Liver (tissue), 9 donors: ENCODE data around the gene BDH1. TPM values are rescaled to one million over a fixed set of nuclear protein-coding genes. Genes with fewer than 3 reads are reported as not detected.
"Not testable (repeated sequence)": the region's sequence is repeated elsewhere in the genome, so short reads cannot be mapped to it uniquely, and the experiment has no call there.

Source experiments
- DNase-seq: peaks from one replicate; pipeline ENCODE4 v3.0.0-alpha.2; 2017; ENCODE audit warnings: low spot score
- H3K27ac ChIP-seq, 2 donors: one replicate each; pipeline ENCODE4 v1.7.0; 2013; ENCODE audit warnings: inconsistent platforms in 2 of 2, low read length in 2 of 2, control low read depth in 1 of 2, low read depth in 1 of 2, mild to moderate bottlenecking in 1 of 2
- H3K27me3 ChIP-seq, 4 donors: one replicate each; pipeline versions ENCODE4 v1.6.1 to v1.7.0; 2013; ENCODE audit warnings: low read length in 3 of 4, inconsistent platforms in 1 of 4, mild to moderate bottlenecking in 1 of 4, moderate library complexity in 1 of 4; ENCODE audit not compliant: control insufficient read depth in 4 of 4, insufficient read depth in 4 of 4
- H3K36me3 ChIP-seq, 4 donors: one replicate each; pipeline versions ENCODE4 v1.6.1 to v1.7.0; 2013; ENCODE audit warnings: low read length in 3 of 4, mild to moderate bottlenecking in 3 of 4, low read depth in 1 of 4, moderate library complexity in 1 of 4; ENCODE audit not compliant: control insufficient read depth in 4 of 4, insufficient read depth in 3 of 4
- H3K4me1 ChIP-seq, 4 donors: one replicate each; pipeline versions ENCODE4 v1.6.1 to v1.7.0; 2013; ENCODE audit warnings: low read length in 3 of 4, mild to moderate bottlenecking in 3 of 4, moderate library complexity in 1 of 4; ENCODE audit not compliant: control insufficient read depth in 4 of 4, insufficient read depth in 4 of 4
- H3K4me3 ChIP-seq, 3 donors: one replicate each; pipeline versions ENCODE4 v1.6.1 to v1.7.0; 2013; ENCODE audit warnings: low read length in 3 of 3, control low read depth in 1 of 3, low read depth in 1 of 3, mild to moderate bottlenecking in 1 of 3
- H3K9ac ChIP-seq, 2 donors: one replicate each; pipeline ENCODE4 v1.7.0; 2013; ENCODE audit warnings: low read length in 2 of 2, mild to moderate bottlenecking in 2 of 2, moderate library complexity in 2 of 2, control low read depth in 1 of 2, low read depth in 1 of 2
- H3K9me3 ChIP-seq, 4 donors: one replicate each; pipeline versions ENCODE4 v1.6.1 to v1.7.0; 2013; ENCODE audit warnings: low read length in 3 of 4; ENCODE audit not compliant: control insufficient read depth in 4 of 4
- CTCF ChIP-seq: fragments of 150-350 bp; IDR thresholded peaks from 2 replicates; pipeline ENCODE4 v1.5.1; 2017; ENCODE audit warnings: improper control_type of control experiment, low read depth, low read length; ENCODE audit not compliant: missing input control
- EGR1 ChIP-seq, 2 donors: IDR thresholded peaks; 2 replicates each; pipeline ENCODE4 v1.6.1; 2016 to 2018; ENCODE audit warnings: antibody characterized with exemption in 2 of 2, low read depth in 2 of 2
- FOXA1 ChIP-seq: IDR thresholded peaks from 2 replicates; pipeline ENCODE4 v1.6.1; 2016; ENCODE audit warnings: antibody characterized with exemption
- FOXA2 ChIP-seq: IDR thresholded peaks from 2 replicates; pipeline ENCODE4 v1.6.1; 2016; ENCODE audit warnings: antibody characterized with exemption
- HNF4A ChIP-seq, 2 donors: conservative IDR thresholded peaks; 2 replicates each; pipeline ENCODE4 v1.6.1; 2016; ENCODE audit warnings: antibody characterized with exemption in 2 of 2, mild to moderate bottlenecking in 2 of 2
- HNF4G ChIP-seq: IDR thresholded peaks from 2 replicates; pipeline ENCODE4 v1.6.1; 2016; ENCODE audit warnings: antibody characterized with exemption
- JUND ChIP-seq, 2 donors: IDR thresholded peaks; 2 replicates each; pipeline ENCODE4 v1.6.1; 2016; ENCODE audit warnings: antibody characterized with exemption in 2 of 2
- MAX ChIP-seq: IDR thresholded peaks from 2 replicates; pipeline ENCODE4 v1.6.1; 2016; ENCODE audit warnings: antibody characterized with exemption
- NR2F2 ChIP-seq: IDR thresholded peaks from 2 replicates; pipeline ENCODE4 v1.6.1; 2016; ENCODE audit warnings: antibody characterized with exemption
- RAD21 ChIP-seq, 2 donors: IDR thresholded peaks; 2 replicates each; pipeline ENCODE4 v1.6.1; 2016; ENCODE audit warnings: antibody characterized with exemption in 2 of 2, mild to moderate bottlenecking in 2 of 2
- REST ChIP-seq: IDR thresholded peaks from 2 replicates; pipeline ENCODE4 v1.6.1; 2016; ENCODE audit warnings: antibody characterized with exemption, mild to moderate bottlenecking
- RXRA ChIP-seq, 2 donors: IDR thresholded peaks; 2 replicates each; pipeline ENCODE4 v1.6.1; 2017 to 2018; ENCODE audit warnings: antibody characterized with exemption in 2 of 2, mild to moderate bottlenecking in 1 of 2
- TAF1 ChIP-seq: conservative IDR thresholded peaks from 2 replicates; pipeline ENCODE4 v1.6.1; 2016; ENCODE audit warnings: antibody characterized with exemption, mild to moderate bottlenecking
- YY1 ChIP-seq: IDR thresholded peaks from 2 replicates; pipeline ENCODE4 v1.6.1; 2016; ENCODE audit warnings: antibody characterized with exemption, mild to moderate bottlenecking
- ZBTB33 ChIP-seq: IDR thresholded peaks from 2 replicates; pipeline ENCODE4 v1.6.1; 2016; ENCODE audit warnings: antibody characterized with exemption
- WGBS: extraction: QIAGEN DNeasy Blood & Tissue Kit; methylation state at CpG from one replicate; pipeline ENCODE4 v1.1.7; 2013; 5-methylcytosine and 5-hydroxymethylcytosine counted together
- polyA plus RNA-seq, 2 donors: library from polyadenylated mRNA; stranded (reverse) in 1 of 2; unstranded in 1 of 2; fragments of 200-250 nt in 1 of 2; fragments of >200 nt in 1 of 2; fragmentation: Nextera tagmentation in 1 of 2; extraction: Ambion mirVana in 1 of 2; gene quantifications; one replicate each; pipeline versions ENCODE4 v1.2.1 to v1.2.3, GENCODE V29; 2013 to 2015
- total RNA-seq, 2 donors: library from RNA; depleted of rRNA; stranded (reverse); fragments of >200 nt; gene quantifications; one replicate each; pipeline ENCODE4 v1.2.3, GENCODE V29; 2014
- donor health status: healthy.
- donor health status: healthy.
- donor health status: healthy.
- donor health status: healthy.
- donor health status: healthy.

The BDH1 gene
- total and polyA plus RNA-seq, 4 donors, result 49.4 to 268 (median 177) TPM

GRCh38 chr3:197571880-197572172, 16.1 kb upstream of the BDH1 start:
- H3K4me1 ChIP-seq, result peaks cover 6 to 66% (median 48%) of the 10 kb centered on the region in 4 donors
- H3K27me3 ChIP-seq, H3K9me3 ChIP-seq, DNase-seq, H3K36me3 ChIP-seq: not testable (repeated sequence)
- peak overlapping the region; percentile 62 to 85 (median 74) for H3K4me3 ChIP-seq
- peak overlapping the region in 1 of 2 donors; percentile 84 for H3K27ac ChIP-seq
- TF ChIP-seq REST (peak; percentile 94), YY1 (peak; percentile 87)
- H3K9ac ChIP-seq, result peak overlapping the region; percentile 82 to 89

DNA sequence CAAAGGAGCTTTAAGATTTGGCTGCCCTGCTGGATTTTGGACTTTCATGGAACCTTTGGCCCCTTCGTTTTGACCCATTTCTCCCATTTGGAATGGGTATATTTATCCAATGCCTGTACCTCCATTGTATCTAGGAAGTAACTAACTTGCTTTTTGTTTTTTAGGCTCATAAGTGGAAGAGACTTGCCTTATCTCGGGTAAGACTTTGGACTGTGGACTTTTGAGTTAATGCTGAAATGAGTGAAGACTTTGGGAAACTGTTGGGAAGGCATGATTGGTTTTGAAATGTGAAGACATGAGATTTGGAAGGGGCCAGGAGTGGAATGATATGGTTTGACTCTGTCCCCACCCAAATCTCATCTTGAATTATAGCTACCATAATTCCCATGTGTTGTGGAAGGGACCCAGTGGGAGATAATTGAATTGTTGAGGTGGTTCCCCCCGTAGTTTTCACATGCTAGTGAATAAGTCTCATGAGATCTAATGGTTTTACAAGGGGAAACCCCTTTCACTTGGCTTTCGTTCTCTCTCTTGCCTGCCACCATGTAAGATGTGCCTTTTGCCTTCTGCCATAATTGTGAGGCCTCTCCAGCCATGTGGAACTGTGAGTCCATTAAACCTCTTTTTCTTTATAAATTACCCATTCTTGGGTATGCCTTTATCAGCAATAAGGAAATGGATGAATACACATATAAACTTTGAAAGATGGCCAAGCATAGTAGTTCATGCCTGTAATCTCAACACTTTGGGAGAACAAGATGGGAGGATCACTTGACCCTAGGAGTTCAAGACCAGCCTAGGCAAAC, 15.5 kb upstream of the BDH1 start:
- Histone ChIP-seq H3K4me1 (peaks cover 6 to 66% (median 50%) of the 10 kb centered on the region in 4 donors), H3K27ac (peak overlapping the region; percentile 42 to 84), H3K4me3 (peak overlapping the region; percentile 62 to 85 (median 74))
- not testable (repeated sequence) for H3K9ac ChIP-seq, DNase-seq, H3K27me3 ChIP-seq, H3K9me3 ChIP-seq, H3K36me3 ChIP-seq
- 41% methylated on average over 4 of the region's 4 CpGs for WGBS
- TF ChIP-seq HNF4A (conservative IDR thresholded peaks at IDR 0.05), result peak; percentile 61 to 75

- H3K27me3 ChIP-seq, H3K27ac ChIP-seq, H3K9me3 ChIP-seq, DNase-seq, H3K9ac ChIP-seq, H3K36me3 ChIP-seq, H3K4me3 ChIP-seq: not testable (repeated sequence)
- 61% methylated on average over 2 of the region's 2 CpGs for WGBS
- peaks cover 8 to 68% (median 53%) of the 10 kb centered on the region in 4 donors for H3K4me1 ChIP-seq
Observed at GRCh38 chr3:197569433-197569832, 13.7 kb upstream of the BDH1 start.

- Histone ChIP-seq H3K27ac (peak overlapping the region; percentile 3 to 42), H3K4me3 (no peak overlapping the region), H3K9me3 (no peaks in the 10 kb centered on the region), H3K36me3 (peaks cover 0 to 1% (median 0%) of the 10 kb centered on the region in 4 donors), H3K27me3 (no peaks in the 10 kb centered on the region), H3K9ac (no peak overlapping the region), H3K4me1 (peaks cover 8 to 58% (median 49%) of the 10 kb centered on the region in 4 donors)
- WGBS, result 20% methylated on average over 6 of the region's 6 CpGs
- no peak for DNase-seq
- TF ChIP-seq TAF1, result no peak
- TF ChIP-seq HNF4A (conservative IDR thresholded peaks at IDR 0.05), result no peak
- TF ChIP-seq MAX, result no peak
- no peak for TF ChIP-seq RXRA (IDR thresholded peaks at IDR 0.05)
- no peak for TF ChIP-seq HNF4G
- TF ChIP-seq NR2F2, result no peak
- no peak for TF ChIP-seq FOXA1
- TF ChIP-seq JUND (IDR thresholded peaks at IDR 0.05), result no peak
- no peak for TF ChIP-seq CTCF
- TF ChIP-seq FOXA2, result no peak
- TF ChIP-seq ZBTB33, result no peak
- TF ChIP-seq EGR1 (IDR thresholded peaks at IDR 0.05; ENCODE audit: low read depth in 2 of 2), result no peak
- TF ChIP-seq RAD21 (IDR thresholded peaks at IDR 0.05), result no peak
Observed at GRCh38 chr3:197567904-197568681, 12.3 kb upstream of the BDH1 start.
